ENCODE data around the gene DHRS1. TPM values are rescaled to one million over a fixed set of nuclear protein-coding genes. Genes with fewer than 3 reads are reported as not detected.

Gene DHRS1
- 4.1 TPM for total RNA-seq

DNA sequence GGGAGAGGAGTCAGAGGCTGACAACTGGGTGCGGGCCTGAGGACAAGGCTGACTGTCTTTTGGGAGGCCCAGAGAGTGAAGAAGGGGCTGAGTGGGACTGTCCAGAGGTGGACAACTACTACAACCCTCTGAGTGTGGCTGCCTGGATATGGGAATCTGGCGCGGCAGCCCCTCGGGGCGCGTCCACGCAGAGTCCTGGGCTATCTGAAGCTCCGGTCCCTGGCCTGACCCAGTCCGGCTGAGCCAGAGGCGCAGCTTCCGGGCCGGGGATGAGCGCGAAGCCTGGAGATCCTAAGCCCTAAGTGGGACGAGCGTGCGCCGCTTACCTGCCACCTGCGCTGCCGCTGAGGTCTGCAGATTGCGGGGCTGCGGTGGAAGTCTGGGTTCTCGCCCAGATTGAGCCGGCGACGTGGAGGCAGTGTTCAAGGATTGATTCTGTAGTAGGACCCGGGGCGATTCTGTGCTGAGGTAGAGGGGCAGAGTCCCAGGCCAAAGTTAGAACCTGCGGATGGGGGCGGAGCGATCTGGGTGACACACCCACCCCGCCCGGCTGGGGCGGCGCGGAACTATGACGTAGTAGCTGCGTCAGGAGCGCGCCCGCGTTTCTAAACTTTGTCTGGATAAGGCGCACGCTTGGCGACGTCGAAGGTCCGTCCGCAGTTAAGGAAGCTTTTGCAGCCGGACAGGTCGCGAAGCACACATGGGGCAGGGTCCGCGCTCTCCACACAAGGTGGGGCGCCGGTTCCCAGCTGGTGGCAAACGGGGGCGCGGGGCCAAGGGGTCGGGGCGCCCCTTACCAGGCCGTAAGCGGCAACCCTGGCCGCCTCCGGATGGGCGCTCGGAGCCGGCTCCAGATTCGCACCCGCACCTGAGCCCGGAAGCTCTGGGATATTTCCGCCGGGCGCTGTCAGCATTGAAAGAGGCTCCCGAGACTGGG is at the start of gene DHRS1, which contains the start of gene NOP9:
DHRS1 (minus strand) TSS at position 526 of the 937 bp plus-strand sequence. CDS start 674 bp downstream, outside the sequence.
NOP9 (plus strand) TSS at position 596 of the 937 bp plus-strand sequence; CDS start at position 701, 105 bp downstream.
- DNase-seq: peak; percentile 83

GRCh38 chr14:24348186-24348585 is 48.6 kb upstream of the DHRS1 start:
- no peak for DNase-seq

GRCh38 chr14:24347134-24347533 is 47.6 kb upstream of the DHRS1 start:
- no peak for DNase-seq

DNA sequence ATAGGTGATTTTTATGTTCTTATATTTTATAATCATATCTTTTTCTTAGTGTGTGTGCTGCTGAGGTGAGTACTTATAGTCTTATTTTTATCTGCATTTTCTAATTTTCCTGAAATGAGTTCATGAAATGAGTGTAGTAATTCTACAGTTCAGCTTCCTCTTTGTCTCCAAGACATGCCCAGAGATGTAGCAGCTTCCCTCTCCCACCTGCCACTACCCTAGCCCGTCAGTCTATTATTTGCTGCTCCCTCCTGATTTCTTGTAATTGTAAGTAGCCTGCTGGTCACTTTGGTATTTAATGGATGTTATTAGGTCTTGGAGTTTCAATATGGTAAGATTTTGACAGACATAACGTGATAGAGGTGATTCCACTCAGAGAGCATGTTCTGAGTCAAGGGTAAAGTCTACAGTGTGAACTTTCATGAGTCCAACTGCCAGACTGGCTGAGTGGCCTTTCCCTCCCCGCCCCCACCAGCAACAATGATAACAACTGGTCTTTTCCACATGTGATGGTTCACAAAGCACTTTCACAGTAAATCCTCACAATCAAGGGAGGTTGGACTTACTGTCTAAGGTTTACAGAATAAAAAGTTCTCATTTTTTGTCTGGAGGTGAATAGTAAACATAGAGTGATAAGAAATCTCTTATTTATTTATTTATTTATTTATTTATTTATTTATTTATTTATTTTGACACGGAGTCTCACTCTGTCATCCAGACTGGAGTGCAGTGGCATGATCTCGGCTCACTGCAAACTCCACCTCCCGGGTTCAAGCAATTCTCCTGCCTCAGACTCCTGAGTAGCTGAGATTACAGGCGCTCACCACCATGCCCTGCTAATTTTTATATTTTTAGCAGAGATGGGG is 44.4 kb upstream of the DHRS1 start:
- DNase-seq: no peak

GRCh38 chr14:24342889-24343288 is 43.3 kb upstream of the DHRS1 start:
- no peak for DNase-seq

DNA sequence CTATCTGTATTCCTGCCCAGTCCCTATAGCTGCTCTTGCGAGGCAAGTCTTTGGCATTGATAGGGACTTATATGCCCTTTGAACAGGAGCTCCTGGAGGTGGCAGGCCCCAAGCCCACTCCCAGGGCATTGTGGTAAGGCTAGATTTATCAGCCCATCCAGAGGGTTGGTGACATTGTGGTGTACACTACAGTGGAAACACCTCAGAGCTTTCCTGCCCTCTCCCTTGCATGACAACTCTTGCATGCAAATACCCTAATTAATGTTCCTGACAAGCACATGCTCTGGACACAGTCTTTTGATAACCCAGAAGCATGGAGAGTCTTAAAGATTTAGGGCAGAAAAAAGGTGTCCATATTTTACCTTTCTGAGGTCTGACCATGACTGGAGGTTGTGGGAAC is 41.0 kb upstream of the DHRS1 start:
- DNase-seq: no peak

- DNase-seq: no peak
Measured at GRCh38 chr14:24339284-24340151, 39.9 kb upstream of the DHRS1 start, which contains the start of gene RIPK3. Gene RIPK3, minus strand, starts transcription at chr14:24339991. Its CDS starts 165 bp downstream, at chr14:24339826.

DNA sequence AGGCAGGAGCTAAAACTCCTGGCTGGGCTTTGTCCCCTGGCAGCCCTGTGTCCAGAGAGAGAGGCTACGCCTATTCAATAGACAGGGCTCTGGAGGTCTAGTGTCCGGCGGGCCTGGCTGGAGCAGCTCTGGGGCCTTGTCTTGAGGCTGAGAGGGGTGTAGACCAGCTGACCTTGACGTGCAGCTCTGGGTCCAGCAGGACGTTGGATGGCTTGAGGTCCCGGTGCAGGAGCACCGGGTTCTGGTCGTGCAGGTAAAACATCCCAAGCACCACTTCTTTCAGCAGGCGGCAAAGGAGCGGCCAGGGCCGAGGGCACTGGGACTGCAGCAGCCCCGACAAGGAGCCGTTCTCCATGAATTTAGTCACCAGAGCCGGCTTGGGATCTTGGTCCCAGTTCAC is 39.3 kb upstream of the DHRS1 start:
- DNase-seq: no peak

DNA sequence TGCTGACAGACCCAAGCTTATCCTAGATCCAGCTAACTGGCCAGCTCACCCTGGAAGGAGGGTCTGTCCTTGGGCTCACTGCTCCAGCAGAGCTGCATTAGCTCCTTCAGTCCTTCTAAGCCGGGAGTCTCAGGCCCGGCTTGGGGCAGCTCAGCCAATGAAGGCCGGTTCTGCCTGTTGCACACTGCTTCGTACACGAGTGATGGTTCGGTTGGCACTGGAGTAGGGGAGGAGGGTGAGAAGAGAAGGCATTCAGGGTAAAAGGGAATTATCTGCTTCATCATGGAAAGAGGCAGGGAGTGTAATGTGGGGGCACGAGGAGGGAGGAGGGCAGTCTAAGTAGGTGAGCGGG is 38.2 kb upstream of the DHRS1 start:
- no peak for DNase-seq

- DNase-seq: no peak
Measured at GRCh38 chr14:24337144-24337823, 37.7 kb upstream of the DHRS1 start.

- no peak for DNase-seq
Measured at GRCh38 chr14:24335461-24336171, 36.0 kb upstream of the DHRS1 start.

DNA sequence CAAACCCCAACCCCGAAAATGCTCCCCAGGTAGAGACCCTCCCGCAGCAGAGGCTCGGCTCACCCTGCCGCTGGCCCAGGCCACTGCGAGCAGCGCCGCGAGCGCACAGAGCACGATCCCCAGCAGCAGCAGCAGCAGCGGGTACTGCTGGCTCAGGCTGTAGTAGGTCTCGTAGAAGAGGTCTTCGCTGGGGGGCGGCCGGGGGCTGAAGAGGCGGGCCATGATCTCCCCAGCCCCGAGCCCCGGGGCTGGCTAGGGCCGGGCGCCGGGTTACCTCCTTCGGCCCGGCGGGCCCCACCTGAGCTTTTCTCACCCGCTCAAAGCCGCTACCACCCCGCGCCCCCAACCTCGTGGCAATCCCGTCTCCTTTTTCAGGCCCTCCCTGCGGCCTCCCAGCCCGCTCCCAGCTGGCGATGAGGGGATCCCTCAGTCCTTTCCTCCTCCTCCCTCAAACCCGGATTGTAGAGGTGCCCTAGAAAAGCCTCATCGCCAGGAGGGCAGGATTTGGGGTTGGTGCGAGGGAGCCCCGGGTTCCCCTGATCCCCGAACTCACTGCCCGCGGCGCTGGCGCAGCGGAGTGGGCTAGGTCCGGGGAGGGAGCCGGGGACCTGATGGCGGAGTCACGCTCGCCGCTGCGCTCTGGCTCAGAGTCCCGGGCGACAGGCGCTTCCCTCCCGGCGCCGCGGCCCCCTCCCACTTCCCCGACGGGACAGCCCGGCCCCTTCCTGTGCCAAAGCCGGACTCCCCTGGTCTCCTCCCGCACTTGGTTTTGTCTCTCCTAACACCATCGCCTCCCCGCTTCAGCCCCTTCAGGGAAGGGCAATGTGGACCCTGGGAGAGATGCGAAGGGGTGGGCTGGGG is 35.1 kb upstream of the DHRS1 start, which contains the start of gene ADCY4:
ADCY4 (minus strand) TSS at position 641 of the 861 bp plus-strand sequence; CDS start at position 222, 419 bp downstream.
- DNase-seq: no peak

DNA sequence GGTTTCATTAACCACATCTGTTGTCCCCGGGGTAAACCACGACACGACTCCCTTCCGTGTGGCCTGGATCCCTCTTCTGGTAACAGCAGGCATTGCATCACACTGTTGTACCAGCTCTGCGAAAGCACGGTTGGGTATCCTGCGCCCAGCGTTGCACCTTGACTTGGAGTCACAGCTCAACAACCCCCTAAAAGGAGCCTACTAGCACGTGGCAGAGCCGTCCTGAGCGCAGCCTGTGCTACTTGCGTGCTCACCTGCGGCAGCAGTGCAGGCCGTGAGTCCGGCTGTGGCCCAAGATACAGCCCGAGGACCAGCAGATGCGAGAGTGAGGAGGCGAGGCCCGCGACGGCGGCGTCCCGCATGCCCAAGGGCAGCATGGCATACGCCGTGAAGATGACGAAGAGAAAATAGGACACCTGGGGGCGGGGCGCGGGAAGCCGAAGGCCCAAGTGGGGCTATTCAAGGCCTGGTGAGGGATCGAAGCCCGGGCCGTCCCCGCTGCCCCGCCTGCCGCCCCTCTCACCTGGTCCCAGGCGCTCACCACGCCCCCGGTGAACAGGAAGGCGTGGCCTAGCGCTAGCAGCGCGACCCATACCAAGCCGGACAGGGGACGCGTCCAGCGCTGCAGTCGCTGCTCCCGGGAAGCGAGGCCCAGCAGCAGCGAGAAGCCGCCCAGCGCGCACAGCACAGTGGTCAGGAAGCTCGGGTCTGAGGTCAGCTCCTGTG is 32.9 kb upstream of the DHRS1 start:
- DNase-seq: no peak

GRCh38 chr14:24331731-24332267 is 32.2 kb upstream of the DHRS1 start:
- DNase-seq: no peak

DNA sequence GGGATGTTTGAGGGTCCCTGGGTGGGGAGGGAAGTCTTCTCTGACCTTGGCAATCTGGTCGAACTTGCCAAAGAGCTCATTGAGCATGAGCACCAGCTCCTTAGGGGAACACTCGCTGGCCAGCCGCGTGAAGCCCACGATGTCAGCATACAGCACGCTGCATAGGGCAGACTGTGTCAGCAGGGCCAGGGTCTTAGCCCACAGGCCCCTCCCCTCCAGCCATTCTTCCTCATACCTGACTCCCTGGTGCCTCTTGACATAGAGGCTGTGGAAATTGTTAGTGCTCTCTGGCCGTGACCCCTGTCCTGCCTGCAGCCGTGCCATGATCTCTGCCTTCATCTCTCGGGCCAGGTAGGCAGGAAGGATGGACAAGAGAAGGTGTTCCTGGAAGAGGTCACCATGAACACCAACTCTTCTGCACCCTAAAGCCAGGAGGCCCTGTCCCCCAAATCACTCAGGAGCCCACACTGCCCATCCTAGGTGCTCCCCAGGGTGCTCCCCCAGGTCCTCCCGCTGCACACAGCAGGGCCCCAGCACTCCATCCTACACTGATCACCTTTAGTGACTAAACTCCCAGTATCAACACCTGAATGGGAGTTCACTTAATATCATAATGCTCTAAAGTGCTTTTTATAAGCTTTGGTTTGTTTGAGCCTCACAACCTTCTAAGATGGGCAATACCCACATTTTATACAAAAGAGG is 31.5 kb upstream of the DHRS1 start:
- DNase-seq: no peak

- DNase-seq: no peak
Measured at GRCh38 chr14:24329736-24330135, 30.2 kb upstream of the DHRS1 start.

DNA sequence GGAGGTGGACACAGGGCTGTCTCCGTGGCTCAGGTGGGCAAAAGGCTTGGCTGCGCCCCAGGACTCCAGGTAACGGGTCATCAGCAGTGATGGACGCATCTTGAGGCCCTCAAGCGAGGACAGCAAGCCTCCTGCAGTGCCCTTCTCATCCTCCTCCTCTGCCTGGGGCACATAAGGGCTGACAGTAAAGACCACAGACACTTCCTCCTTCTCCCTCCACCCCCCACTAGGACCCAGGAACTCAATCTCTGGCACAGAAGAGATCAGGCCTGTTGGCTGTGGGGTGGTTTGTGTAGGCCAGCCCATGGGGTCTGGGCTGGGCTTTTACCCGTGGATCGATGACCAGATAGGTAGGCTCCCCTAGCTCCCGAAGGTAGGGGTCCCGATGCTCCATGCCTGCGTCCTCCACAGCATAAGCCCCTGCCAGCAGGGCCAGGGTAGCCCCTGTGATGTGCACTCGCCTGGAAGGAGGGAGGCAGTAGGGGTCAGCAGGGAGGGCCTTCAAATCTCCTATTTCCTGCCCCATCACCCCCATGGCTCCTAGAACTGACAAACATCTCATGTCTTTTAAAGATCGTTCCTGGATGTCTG is 29.6 kb upstream of the DHRS1 start:
- no peak for DNase-seq
